RWPE2 (cell line): Measurements from ENCODE around the gene RPS15.

Experiments used
- ATAC-seq: fragments of 200-7000 bp; cut with Tn5 transposase; 3 replicates; pipeline ENCODE4 v1.9.1; 2021; ENCODE audit warnings: low read depth
- DNase-seq: peaks from one replicate; pipeline ENCODE4 v3.0.0-alpha.2; 2020; ENCODE audit warnings: low spot score
- H3K27ac ChIP-seq: fragments of 450-650 bp; 2 replicates; pipeline ENCODE4 v1.5.1; 2017; ENCODE audit warnings: mild to moderate bottlenecking; ENCODE audit not compliant: poor library complexity, severe bottlenecking
- H3K27me3 ChIP-seq: fragments of 250-450 bp; sonication (Bioruptor Pico); 2 replicates; pipeline ENCODE4 v1.5.1; 2021; ENCODE audit warnings: mild to moderate bottlenecking, moderate library complexity; ENCODE audit not compliant: insufficient read depth, poor library complexity, severe bottlenecking
- H3K36me3 ChIP-seq: fragments of 250-450 bp; sonication (Bioruptor Pico); 2 replicates; pipeline ENCODE4 v1.5.1; 2020; ENCODE audit warnings: low read depth, mild to moderate bottlenecking, moderate library complexity
- H3K4me1 ChIP-seq: fragments of 250-450 bp; sonication (Bioruptor Pico); 2 replicates; pipeline ENCODE4 v1.5.1; 2021; ENCODE audit warnings: mild to moderate bottlenecking, moderate library complexity; ENCODE audit not compliant: insufficient read depth, poor library complexity, severe bottlenecking
- H3K4me3 ChIP-seq: fragments of 250-450 bp; sonication (Bioruptor Pico); 2 replicates; pipeline ENCODE4 v1.5.1; 2021; ENCODE audit warnings: mild to moderate bottlenecking, moderate library complexity; ENCODE audit not compliant: severe bottlenecking
- H3K9me3 ChIP-seq: fragments of 250-450 bp; sonication (Bioruptor Pico); 2 replicates; pipeline ENCODE4 v1.5.1; 2021; ENCODE audit warnings: mild to moderate bottlenecking, moderate library complexity; ENCODE audit not compliant: severe bottlenecking
- TF ChIP-seq, protein P1 (sequence below): fragments of 450-650 bp; IDR thresholded peaks from one replicate; pipeline ENCODE4 v1.5.1; 2017; ENCODE audit warnings: mild to moderate bottlenecking, moderate library complexity; ENCODE audit not compliant: poor library complexity, severe bottlenecking

RPS15 gene

DNA sequence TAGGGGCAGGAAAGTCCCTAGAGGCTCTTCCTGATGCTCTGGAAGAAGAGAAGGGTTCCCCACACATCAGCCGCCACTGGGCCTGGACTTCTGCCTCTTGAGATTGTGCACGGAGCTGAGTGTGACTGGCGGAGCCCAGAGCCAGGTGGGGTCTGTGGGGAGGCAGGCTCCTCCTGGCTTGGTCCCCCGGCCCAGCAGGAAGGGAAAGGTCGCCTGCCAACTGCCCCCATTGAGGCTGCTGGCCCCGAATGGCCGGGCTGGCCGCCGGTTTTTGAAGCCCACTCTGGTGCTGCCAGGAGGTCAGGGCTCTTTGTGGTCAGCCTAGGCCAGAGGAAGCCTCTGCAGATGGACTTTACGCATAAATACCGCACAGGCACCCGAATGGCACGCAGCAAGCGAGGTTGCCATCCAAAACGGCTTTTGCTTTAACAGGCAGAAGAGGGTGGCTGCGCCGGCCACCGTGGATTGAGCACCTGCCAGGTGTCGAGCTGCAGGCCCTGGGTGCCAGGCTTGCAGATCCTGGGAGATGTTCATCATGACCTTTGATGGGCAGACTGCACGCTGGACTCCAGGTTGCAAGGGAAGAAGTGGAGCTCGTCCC is 25.8 kb upstream of the RPS15 start:
- Histone ChIP-seq H3K27me3 (no peaks in the 10 kb centered on the region), H3K36me3 (peaks cover 56% of the 10 kb centered on the region), H3K27ac (peak overlapping the region; percentile 91), H3K4me1 (peaks cover 33% of the 10 kb centered on the region), H3K4me3 (no peak overlapping the region), H3K9me3 (no peaks in the 10 kb centered on the region)
- TF ChIP-seq, protein P1, sequence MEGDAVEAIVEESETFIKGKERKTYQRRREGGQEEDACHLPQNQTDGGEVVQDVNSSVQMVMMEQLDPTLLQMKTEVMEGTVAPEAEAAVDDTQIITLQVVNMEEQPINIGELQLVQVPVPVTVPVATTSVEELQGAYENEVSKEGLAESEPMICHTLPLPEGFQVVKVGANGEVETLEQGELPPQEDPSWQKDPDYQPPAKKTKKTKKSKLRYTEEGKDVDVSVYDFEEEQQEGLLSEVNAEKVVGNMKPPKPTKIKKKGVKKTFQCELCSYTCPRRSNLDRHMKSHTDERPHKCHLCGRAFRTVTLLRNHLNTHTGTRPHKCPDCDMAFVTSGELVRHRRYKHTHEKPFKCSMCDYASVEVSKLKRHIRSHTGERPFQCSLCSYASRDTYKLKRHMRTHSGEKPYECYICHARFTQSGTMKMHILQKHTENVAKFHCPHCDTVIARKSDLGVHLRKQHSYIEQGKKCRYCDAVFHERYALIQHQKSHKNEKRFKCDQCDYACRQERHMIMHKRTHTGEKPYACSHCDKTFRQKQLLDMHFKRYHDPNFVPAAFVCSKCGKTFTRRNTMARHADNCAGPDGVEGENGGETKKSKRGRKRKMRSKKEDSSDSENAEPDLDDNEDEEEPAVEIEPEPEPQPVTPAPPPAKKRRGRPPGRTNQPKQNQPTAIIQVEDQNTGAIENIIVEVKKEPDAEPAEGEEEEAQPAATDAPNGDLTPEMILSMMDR: no peak
- ATAC-seq: no peak
- DNase-seq: no peak

DNA sequence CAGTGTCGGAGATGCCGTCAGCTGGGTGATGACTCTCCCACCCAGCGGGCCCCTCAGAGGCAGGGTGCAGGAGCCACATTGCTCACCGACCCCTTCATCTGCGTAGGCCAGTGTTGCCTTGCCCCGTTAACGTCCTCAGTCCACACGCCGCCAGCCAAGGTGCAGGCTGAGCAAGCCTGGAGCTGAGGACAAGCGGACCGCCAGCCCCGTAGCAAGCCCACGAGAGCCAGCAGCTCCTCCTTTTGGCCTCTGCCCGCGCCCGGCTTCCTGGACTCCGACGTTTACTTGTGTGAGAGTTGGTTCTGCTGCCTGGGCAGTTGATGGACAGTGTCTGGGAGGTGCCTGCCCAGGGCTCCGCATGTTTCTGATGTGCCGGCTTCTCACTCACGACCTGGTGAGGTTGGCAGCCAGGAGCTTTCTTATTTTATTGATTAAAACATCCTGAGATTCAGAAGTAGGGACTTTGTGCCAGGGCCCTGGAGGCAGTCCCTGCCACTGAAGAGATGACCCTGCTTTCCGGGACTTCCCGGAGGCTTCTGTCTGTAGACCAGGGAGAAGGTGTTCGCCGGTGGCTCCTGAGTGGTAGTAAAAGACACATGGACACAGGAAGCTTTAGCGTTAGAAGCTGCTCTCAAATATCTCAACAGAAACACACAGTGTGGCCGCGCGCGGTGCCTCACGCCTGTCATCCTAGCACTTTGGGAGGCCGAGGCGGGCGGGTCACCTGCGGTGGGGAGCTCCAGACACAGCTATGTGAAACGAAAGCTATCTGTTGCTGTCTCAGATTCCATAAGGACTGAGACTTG is 25.0 kb upstream of the RPS15 start:
- TF ChIP-seq, protein P1: no peak
- no peak overlapping the region for H3K4me3 ChIP-seq
- DNase-seq (no peak), ATAC-seq (no peak)
- H3K9me3 ChIP-seq: no peaks in the 10 kb centered on the region
- no peaks in the 10 kb centered on the region for H3K27me3 ChIP-seq
- H3K36me3 ChIP-seq: peaks cover 64% of the 10 kb centered on the region
- H3K27ac ChIP-seq: peak overlapping the region; percentile 74
- H3K4me1 ChIP-seq: peaks cover 33% of the 10 kb centered on the region

DNA sequence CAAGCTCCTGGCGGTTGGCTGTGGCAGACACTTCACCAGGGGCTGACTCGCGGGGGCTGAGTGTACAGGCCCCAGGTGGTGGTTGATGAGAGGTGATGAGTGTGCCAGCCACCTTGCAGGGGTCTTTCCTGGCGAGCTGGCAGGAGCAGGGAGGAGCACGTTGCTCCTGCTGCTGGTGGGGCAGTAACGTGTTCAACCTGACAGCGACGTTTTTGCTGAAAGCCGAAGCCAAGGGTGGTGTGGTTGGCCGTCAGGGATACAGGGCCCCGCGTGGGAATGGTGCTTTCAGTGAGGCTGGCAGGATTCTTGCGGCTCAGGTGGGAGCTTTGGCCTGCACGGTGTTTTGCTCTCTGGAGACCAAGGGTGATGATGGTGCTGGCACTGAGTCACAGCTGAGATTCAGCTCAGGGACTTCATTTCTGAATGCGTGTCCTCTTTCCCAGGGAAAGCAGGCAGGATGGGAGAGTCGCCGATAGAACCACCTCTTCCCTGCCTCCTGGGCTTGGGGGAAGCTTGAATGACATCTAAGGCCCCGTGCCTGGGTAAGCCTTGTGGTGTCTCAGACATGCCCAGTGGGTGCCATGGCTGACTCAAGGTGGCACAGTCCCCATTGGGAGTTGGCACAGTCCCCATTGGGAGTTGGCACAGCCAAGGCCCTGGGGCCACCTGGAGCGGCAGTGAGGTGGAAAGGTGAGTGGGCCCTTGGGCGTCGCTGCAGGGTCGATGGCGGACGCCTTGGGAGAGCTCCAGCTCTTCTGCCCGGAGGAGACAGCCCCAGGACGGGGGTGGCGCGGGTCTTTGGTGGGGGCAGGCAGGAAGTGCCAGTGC is 22.0 kb upstream of the RPS15 start:
- Histone ChIP-seq H3K9me3 (no peaks in the 10 kb centered on the region), H3K27me3 (no peaks in the 10 kb centered on the region), H3K27ac (peak overlapping the region; percentile 74), H3K36me3 (peaks cover 69% of the 10 kb centered on the region), H3K4me3 (no peak overlapping the region), H3K4me1 (peaks cover 23% of the 10 kb centered on the region)
- DNase-seq (no peak), ATAC-seq (no peak)
- TF ChIP-seq, protein P1: no peak

DNA sequence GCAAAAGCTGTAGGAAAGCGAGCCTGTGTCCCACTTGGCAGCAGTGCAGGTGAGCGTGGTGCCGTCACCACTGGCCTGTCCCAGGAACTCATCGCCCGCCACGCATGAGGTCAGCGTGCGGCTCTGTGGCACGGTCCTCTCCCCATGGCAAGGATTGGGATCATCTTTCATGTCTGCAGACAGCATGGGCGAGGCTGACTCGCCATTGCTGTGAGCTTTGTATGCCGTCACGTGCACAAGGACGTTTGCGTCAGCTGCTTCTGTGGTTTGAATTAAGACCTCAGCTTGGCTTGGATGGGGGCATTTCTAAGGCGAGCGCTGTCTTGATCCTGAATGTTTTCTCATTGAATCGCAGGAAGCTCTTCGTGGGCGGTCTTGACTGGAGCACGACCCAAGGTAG is 21.1 kb upstream of the RPS15 start:
- DNase-seq: no peak
- TF ChIP-seq, protein P1: no peak
- no peak for ATAC-seq
- Histone ChIP-seq H3K36me3 (peaks cover 70% of the 10 kb centered on the region), H3K27ac (peak overlapping the region; percentile 74), H3K4me1 (peaks cover 23% of the 10 kb centered on the region), H3K4me3 (no peak overlapping the region), H3K9me3 (no peaks in the 10 kb centered on the region), H3K27me3 (no peaks in the 10 kb centered on the region)
